WTC11 (cell line): Measurements from ENCODE around the gene GLRA3. TPM values are rescaled to one million over a fixed set of nuclear protein-coding genes. Genes with fewer than 3 reads are reported as not detected.

Experiments
- ATAC-seq: fragments of 200-7000 bp; cut with Tn5 transposase; 2 replicates; pipeline ENCODE4 v1.10.0; 2021; ENCODE audit warnings: mild to moderate bottlenecking, moderate library complexity
- CTCF ChIA-PET: fragments of 300-600 bp; sonication (Branson Sonifier 250); formaldehyde crosslinking; loops from one replicate; lab custom pipeline; 2021; ENCODE audit warnings: antibody characterized with exemption; lab: Charles Lee
- POLR2A ChIA-PET: fragments of 350-600 bp; sonication (Branson Sonifier 250); formaldehyde crosslinking; loops from one replicate; lab custom pipeline; 2021; ENCODE audit warnings: antibody characterized with exemption; lab: Charles Lee
- DNase-seq: peaks from one replicate; pipeline ENCODE4 v3.0.0; 2021; ENCODE audit warnings: low spot score
- H3K27ac Mint-ChIP-seq: 2 replicates; pipeline ENCODE4 v1.8.0; 2021; ENCODE audit warnings: mixed read lengths
- H3K27me3 Mint-ChIP-seq: 2 replicates; pipeline ENCODE4 v1.8.0; 2021; ENCODE audit warnings: low read depth, mild to moderate bottlenecking, moderate library complexity, mixed read lengths
- H3K36me3 Mint-ChIP-seq: 2 replicates; pipeline ENCODE4 v1.8.0; 2021; ENCODE audit warnings: mixed read lengths
- H3K4me1 Mint-ChIP-seq: 2 replicates; pipeline ENCODE4 v1.8.0; 2022; ENCODE audit warnings: mixed read lengths
- H3K4me3 Mint-ChIP-seq: 2 replicates; pipeline ENCODE4 v1.8.0; 2021; ENCODE audit warnings: mild to moderate bottlenecking, moderate library complexity, mixed read lengths
- H3K9me3 Mint-ChIP-seq: 2 replicates; pipeline ENCODE4 v1.8.0; 2021; ENCODE audit warnings: mixed read lengths
- AR ChIP-seq: fragments of 250-450 bp; sonication (Bioruptor Pico); IDR thresholded peaks from 2 replicates; pipeline ENCODE4 v1.9.0; 2021; ENCODE audit warnings: mild to moderate bottlenecking
- ATF2 ChIP-seq: sonication (generic); formaldehyde crosslinking; IDR thresholded peaks from 2 replicates; pipeline ENCODE4 v1.8.1; 2022; ENCODE audit warnings: low read depth, missing genetic modification reagents, borderline replicate concordance
- HMGA2 ChIP-seq: fragments of 250-450 bp; sonication (Bioruptor Pico); IDR thresholded peaks from 2 replicates; pipeline ENCODE4 v1.4.0; 2021; ENCODE audit warnings: mild to moderate bottlenecking, moderate library complexity
- MYBL2 ChIP-seq: sonication (generic); formaldehyde crosslinking; IDR thresholded peaks from 2 replicates; pipeline ENCODE4 v1.8.1; 2023; ENCODE audit warnings: mild to moderate bottlenecking, moderate library complexity, missing genetic modification reagents
- NFE2L1 ChIP-seq: sonication (generic); formaldehyde crosslinking; IDR thresholded peaks from 2 replicates; pipeline ENCODE4 v1.8.1; 2023; ENCODE audit warnings: missing genetic modification reagents
- PRRX2 ChIP-seq: fragments of 250-450 bp; sonication (Bioruptor Pico); IDR thresholded peaks from 2 replicates; pipeline ENCODE4 v1.8.0; 2021; ENCODE audit warnings: mild to moderate bottlenecking
- SMAD3 ChIP-seq: sonication (generic); formaldehyde crosslinking; IDR thresholded peaks from 2 replicates; pipeline ENCODE4 v1.8.0; 2022; ENCODE audit warnings: missing genetic modification reagents, mild to moderate bottlenecking, borderline replicate concordance
- SMAD4 ChIP-seq: sonication (generic); formaldehyde crosslinking; IDR thresholded peaks from 2 replicates; pipeline ENCODE4 v1.8.0; 2022; ENCODE audit warnings: mild to moderate bottlenecking, missing genetic modification reagents
- STAT6 ChIP-seq: sonication (generic); formaldehyde crosslinking; conservative IDR thresholded peaks from 2 replicates; pipeline ENCODE4 v1.8.1; 2023; ENCODE audit warnings: mild to moderate bottlenecking, low read depth, missing genetic modification reagents, moderate library complexity
- ZNF121 ChIP-seq: sonication (generic); formaldehyde crosslinking; IDR thresholded peaks from 2 replicates; pipeline ENCODE4 v1.8.0; 2023; ENCODE audit warnings: missing genetic modification reagents
- ZNF138 ChIP-seq: sonication (generic); formaldehyde crosslinking; conservative IDR thresholded peaks from 2 replicates; pipeline ENCODE4 v1.8.1; 2022; ENCODE audit warnings: mild to moderate bottlenecking, moderate library complexity, missing genetic modification reagents
- ZNF281 ChIP-seq: sonication (generic); formaldehyde crosslinking; IDR thresholded peaks from 2 replicates; pipeline ENCODE4 v1.8.0; 2023; ENCODE audit warnings: mild to moderate bottlenecking, missing genetic modification reagents
- ZNF416 ChIP-seq: fragments of 250-450 bp; sonication (Bioruptor Pico); IDR thresholded peaks from 2 replicates; pipeline ENCODE4 v1.9.0; 2021; ENCODE audit warnings: mild to moderate bottlenecking, inconsistent platforms
- ZNF671 ChIP-seq: fragments of 250-450 bp; sonication (Bioruptor Pico); IDR thresholded peaks from 2 replicates; pipeline ENCODE4 v1.8.0; 2021; ENCODE audit warnings: mild to moderate bottlenecking
- total RNA-seq: library from RNA; stranded (reverse); gene quantifications from 3 replicates; pipeline ENCODE4 v1.2.3, GENCODE V29; 2021

The GLRA3 gene
- total RNA-seq, 1 experiment from 2014 or later, result 0.15 TPM

- peaks cover 4% of the 10 kb centered on the region; the same call in 1 of the 2 replicates for H3K9me3 Mint-ChIP-seq
- H3K4me3 Mint-ChIP-seq, result no peak overlapping the region
- ATAC-seq (no peak), DNase-seq (no peak)
- ChIA-PET POLR2A (no interaction called here), CTCF (no interaction called here)
- no peak overlapping the region for H3K27ac Mint-ChIP-seq
- TF ChIP-seq ZNF281 (CRISPR knock-in tag) (no peak), STAT6 (CRISPR knock-in tag) (no peak), ZNF671 (CRISPR knock-in tag) (no peak), HMGA2 (CRISPR knock-in tag) (no peak), MYBL2 (CRISPR knock-in tag) (no peak), ZNF121 (CRISPR knock-in tag) (no peak), AR (CRISPR knock-in tag) (no peak), ZNF416 (CRISPR knock-in tag) (no peak), SMAD3 (no peak), PRRX2 (CRISPR knock-in tag) (no peak), NFE2L1 (no peak), ATF2 (no peak), SMAD4 (no peak)
- TF ChIP-seq, all 79 proteins: peak for 0
- H3K36me3 Mint-ChIP-seq, result no peaks in the 10 kb centered on the region
- no peaks in the 10 kb centered on the region for H3K27me3 Mint-ChIP-seq
- H3K4me1 Mint-ChIP-seq, result no peaks in the 10 kb centered on the region
Observed at GRCh38 chr4:174734181-174734580, 94.9 kb downstream of the GLRA3 start.

GRCh38 chr4:174717828-174718227, 111.2 kb downstream of the GLRA3 start:
- POLR2A ChIA-PET, result no interaction called here

More at GRCh38 chr4:174717828-174718227, 111.2 kb downstream of the GLRA3 start:
- no peak overlapping the region for H3K27ac Mint-ChIP-seq
- no peaks in the 10 kb centered on the region for H3K27me3 Mint-ChIP-seq
- no peak for DNase-seq
- CTCF ChIA-PET, result no interaction called here
- ATAC-seq, result no peak
- H3K4me3 Mint-ChIP-seq, result no peak overlapping the region
- H3K9me3 Mint-ChIP-seq, result peaks cover 5% of the 10 kb centered on the region
- peaks cover 19% of the 10 kb centered on the region for H3K4me1 Mint-ChIP-seq
- H3K36me3 Mint-ChIP-seq, result no peaks in the 10 kb centered on the region
- TF ChIP-seq ZNF138, result no peak
- TF ChIP-seq STAT6 (CRISPR knock-in tag), result no peak
